Omental fat pad (tissue), 4 donors: ENCODE results near the gene ABCB1. TPM values are rescaled to one million over a fixed set of nuclear protein-coding genes. Genes with fewer than 3 reads are reported as not detected.

Experiments used
- ATAC-seq: fragments of 150-250 bp; one replicate; pipeline ENCODE4 v1.9.1; 2016; ENCODE audit warnings: mild to moderate bottlenecking, moderate library complexity; ENCODE audit not compliant: low FRiP score
- DNase-seq: peaks from one replicate; pipeline ENCODE4 v3.0.0-alpha.2; 2019; ENCODE audit warnings: low spot score
- CTCF ChIP-seq, 3 donors: fragments of 450-650 bp; IDR thresholded peaks; one replicate each; pipeline ENCODE4 v1.5.1; 2016 to 2017; ENCODE audit warnings: antibody characterized with exemption in 3 of 3, mild to moderate bottlenecking in 3 of 3, moderate library complexity in 2 of 3
- total RNA-seq, 4 donors: library from RNA; depleted of rRNA; stranded (reverse); fragments of >200 nt; gene quantifications; one replicate each; pipeline ENCODE4 v1.1.0, GENCODE V29; 2016

Gene ABCB1
- total RNA-seq, 4 donors from 2014 or later, result 5.8 to 21.1 (median 11.9) TPM

GRCh38 chr7:87548123-87548919 lies 52.4 kb downstream of the ABCB1 start:
- no peak for TF ChIP-seq CTCF (IDR thresholded peaks at IDR 0.05)
- DNase-seq, result no peak
- ATAC-seq, result no peak

- DNase-seq (no peak), ATAC-seq (no peak)
- TF ChIP-seq CTCF (IDR thresholded peaks at IDR 0.05), result no peak
These were observed 54.9 kb downstream of the ABCB1 start for GRCh38 chr7:87545760-87546159.

GRCh38 chr7:87543623-87544022 lies 57.1 kb downstream of the ABCB1 start:
- DNase-seq (no peak), ATAC-seq (no peak)
- no peak for TF ChIP-seq CTCF (IDR thresholded peaks at IDR 0.05)

GRCh38 chr7:87541648-87542047 lies 59.0 kb downstream of the ABCB1 start:
- ATAC-seq, result no peak
- DNase-seq, result no peak
- no peak for TF ChIP-seq CTCF (IDR thresholded peaks at IDR 0.05)

GRCh38 chr7:87538052-87538451 lies 62.6 kb downstream of the ABCB1 start:
- ATAC-seq (no peak), DNase-seq (no peak)
- TF ChIP-seq CTCF (IDR thresholded peaks at IDR 0.05), result no peak

- ATAC-seq (no peak), DNase-seq (no peak)
- TF ChIP-seq CTCF (IDR thresholded peaks at IDR 0.05), result no peak
These were observed 66.6 kb downstream of the ABCB1 start for GRCh38 chr7:87534072-87534471.

GRCh38 chr7:87530126-87530525 lies 70.6 kb downstream of the ABCB1 start:
- ATAC-seq, result no peak
- TF ChIP-seq CTCF (IDR thresholded peaks at IDR 0.05), result no peak
- no peak for DNase-seq
